UCSD-AML1 (cell line): ENCODE results near the gene CYP27C1.
"Not testable (repeated sequence)": the region's sequence is repeated elsewhere in the genome, so short reads cannot be mapped to it uniquely, and the experiment has no call there.

Experiments
- DNase-seq: peaks from one replicate; lab custom pipeline; 2025; ENCODE audit not compliant: unreplicated experiment; lab: John Stamatoyannopoulos, UW

Gene CYP27C1

DNA sequence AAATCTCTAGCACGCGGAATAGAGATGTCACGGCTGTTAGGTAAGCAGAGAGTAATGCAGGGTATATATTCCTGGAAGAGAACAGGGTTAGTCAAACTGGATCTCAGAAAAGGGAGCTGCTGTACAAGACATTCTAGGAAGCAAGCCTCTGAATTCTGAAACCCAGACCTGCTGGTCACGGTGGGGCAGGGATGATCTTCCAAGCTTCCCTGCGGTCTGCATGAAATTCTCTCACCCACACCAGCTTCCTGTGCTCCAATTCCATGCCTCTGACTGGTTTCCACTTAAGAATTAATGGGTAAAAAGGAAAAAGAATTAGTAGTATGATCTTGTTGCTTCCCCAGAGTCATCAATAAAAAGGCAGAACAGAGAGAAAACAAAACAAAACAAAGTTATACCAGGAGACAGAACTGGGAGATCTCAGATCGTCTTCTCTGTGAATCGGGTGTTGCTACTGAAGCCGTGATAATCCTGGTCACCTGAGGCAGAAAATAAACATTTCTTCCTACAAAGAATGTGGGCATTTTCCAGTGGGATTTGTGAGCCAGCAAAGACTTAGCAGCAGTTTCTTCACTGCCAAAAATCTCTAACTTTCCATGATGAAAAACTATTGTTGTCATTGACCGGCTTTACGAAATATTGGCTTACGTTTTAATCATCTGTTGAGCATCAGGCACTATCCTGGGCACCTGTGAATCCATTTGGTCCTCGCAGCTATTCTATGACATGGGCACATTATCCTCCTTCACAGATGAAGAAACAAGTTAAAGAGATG lies 5.3 kb upstream of the CYP27C1 start:
- DNase-seq: no peak

DNA sequence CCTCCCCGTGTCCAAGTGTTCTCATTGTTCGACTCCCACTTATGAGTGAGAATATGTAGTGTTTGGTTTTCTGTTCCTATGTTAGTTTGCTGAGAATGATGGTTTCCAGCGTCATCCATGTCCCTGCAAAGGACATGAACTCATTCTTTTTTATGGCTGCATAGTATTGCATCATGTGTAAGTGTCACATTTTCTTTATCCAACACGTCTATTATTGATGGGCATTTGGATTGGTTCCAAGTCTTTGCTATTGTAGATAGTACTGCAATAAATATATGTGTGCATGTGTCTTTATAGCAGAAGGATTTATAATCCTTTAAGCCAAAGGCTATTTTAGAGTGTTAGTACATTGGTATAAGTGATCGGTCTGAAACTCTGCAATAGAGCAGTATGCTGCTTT lies 4.0 kb upstream of the CYP27C1 start:
- not testable (repeated sequence) for DNase-seq

- no peak for DNase-seq
Measured at GRCh38 chr2:127220768-127221527, 849 bp upstream of the CYP27C1 start.

DNA sequence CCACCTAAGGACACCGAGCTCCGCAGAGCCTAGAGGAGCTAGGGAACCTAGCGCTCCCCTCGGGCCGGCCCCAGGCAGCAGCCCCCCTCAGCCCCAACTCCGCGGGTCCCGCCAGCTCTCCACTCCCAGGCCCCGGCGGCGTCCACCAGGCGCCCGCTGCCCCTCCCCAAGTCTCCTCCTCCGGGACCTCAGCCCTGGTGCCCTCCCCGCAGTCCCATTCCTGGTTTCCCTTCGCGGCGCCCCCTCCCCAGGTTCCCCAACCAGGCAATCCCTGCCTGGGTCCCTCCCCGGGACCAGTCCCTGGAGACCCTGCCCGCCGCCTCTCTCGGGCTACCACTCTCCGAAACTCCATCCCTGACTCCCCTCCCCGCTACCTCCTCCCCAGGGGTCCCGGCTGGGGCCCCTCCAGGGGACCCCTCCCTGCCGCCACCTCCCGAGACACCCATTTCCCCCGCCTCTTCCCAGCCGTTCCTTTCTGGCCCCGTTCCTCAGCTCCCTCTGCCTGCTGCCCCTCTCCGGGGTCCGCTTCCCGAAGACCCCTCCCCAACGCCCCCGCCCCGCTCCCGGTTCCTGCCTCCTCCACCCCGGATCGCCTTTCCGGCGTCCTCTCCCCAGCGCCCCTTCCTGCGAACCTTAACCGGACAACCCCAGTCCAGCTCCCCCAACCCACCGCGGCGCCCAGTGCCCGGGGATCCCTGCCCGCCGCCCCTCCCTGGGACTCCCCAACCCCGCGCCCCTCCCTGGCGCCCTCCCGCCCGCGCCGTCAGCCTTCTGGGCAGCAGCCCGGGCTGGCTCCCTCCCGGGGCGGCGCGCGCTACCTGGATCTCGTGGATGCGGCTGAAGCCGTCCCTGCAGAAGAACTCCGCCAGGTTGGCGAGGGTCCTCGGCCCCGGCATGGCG lies 678 bp downstream of the CYP27C1 start:
- no peak for DNase-seq

- no peak for DNase-seq
Measured at GRCh38 chr2:127218812-127219170, 1.3 kb downstream of the CYP27C1 start.

DNA sequence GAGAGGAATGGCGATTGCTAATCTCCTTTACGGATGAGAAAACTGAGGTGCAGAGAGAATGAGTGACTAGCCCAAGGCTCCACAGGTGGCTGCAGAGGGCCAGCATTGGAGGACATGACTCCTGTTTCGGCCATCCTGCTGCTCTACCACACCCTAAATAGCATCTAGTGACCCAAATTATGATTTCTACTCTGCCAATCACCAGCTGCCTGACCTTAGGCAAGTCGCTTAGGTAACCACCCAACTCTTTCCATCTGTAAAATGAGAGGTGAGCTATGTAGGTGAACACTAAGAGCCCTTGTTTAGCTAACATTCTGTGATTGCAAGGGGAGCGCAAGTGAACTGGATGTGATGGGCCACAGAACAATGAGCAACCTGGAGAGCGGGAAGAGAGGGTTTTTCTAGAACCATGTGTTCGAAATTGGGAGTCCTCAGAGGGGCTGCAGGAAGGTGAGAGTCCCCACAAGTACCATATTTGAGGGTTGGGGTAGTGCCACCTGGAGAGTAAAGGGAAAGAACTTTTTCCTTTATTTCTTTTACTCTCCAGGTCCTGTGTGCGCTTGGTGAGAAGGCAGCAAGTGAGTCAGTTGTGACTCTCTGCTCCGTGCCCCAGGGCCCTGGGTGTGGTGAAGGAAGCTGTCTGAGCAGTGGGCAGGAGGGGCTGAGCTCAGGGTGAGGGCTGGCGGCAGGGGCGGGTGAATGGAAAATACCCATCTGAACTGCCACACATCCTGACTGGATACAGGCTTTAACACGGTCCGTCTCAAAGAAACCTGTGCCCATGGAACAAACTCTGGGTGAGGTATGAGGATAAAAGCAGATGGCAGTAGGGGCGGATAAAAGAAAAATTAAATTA lies 2.4 kb downstream of the CYP27C1 start:
- DNase-seq: no peak

DNA sequence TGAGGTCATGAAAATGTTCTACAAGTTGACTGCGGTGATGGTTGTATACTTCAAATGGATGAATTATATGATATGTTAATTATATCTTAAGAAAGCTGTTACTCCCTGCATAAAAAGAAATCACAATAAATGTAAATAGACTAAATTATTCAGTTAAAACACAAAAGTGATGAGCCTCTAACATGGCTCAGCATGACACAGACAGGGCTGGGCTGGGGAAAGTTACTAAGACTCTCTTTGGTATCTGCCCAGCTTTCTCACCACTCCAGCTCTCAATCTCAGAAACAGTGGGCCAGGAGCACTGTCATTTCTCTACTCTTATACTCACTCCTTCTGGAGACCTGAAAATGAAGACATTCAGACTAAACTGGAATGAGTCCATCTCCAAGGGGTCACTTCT lies 3.5 kb downstream of the CYP27C1 start:
- no peak for DNase-seq

DNA sequence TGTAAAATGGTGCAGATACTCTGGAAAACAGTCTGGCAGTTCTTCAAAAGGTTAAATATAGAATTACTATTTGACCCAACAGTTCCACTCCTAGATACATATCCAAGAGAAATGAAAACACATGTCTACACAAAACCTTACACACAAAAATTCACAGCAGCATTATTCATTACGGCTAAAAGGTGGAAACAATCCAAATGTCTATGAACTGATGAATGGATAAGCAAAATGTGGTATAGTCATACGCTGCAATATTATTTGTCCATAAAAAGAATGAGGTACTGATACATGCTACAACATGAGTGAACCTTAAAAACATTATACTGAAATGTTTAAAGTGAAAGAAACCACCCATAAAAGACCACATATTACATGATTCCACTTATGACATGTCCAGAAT lies 4.0 kb downstream of the CYP27C1 start:
- DNase-seq: no peak

DNA sequence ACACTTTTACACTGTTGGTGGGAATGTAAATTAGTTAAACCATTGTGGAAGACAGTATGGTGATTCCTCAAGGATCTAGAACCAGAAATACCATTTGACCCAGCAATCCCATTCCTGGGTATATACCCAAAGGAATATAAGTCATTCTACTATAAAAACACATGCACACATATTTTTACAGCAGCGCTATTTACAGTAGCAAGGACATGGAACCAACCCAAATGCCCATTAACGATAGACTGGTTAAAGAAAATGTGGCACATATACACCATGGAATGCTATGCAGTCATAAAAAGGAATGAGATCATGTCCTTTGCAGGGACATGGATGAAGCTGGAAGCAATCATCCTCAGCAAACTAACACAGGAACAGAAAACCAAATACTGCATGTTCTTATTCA lies 5.9 kb downstream of the CYP27C1 start:
- not testable (repeated sequence) for DNase-seq

GRCh38 chr2:127208313-127208712 lies 11.8 kb downstream of the CYP27C1 start:
- no peak for DNase-seq

- no peak for DNase-seq
Measured at GRCh38 chr2:127205218-127206125, 14.6 kb downstream of the CYP27C1 start.

- no peak for DNase-seq
Measured at GRCh38 chr2:127201452-127201851, 18.6 kb downstream of the CYP27C1 start.

GRCh38 chr2:127200962-127201361 lies 19.1 kb downstream of the CYP27C1 start:
- DNase-seq: no peak

DNA sequence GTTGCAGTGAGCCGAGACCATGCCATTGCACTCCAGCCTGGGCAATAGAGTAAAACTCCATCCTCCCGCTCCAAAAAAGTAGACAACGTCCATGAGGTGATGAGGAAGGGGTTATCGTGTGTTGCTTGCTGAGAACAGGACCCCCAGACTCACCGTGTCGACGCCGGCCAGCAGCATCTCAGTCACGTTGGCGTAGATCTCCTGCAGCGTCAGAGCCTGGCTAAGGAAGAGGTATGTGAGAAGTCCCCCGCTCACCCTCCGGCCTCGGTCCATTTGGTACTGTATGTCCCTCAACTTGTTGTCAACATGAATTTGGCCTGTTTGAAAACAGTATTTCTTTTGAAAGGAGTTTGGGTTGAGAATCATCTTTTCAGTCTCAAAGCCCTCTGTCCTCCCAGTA lies 20.9 kb downstream of the CYP27C1 start:
- DNase-seq: no peak

DNA sequence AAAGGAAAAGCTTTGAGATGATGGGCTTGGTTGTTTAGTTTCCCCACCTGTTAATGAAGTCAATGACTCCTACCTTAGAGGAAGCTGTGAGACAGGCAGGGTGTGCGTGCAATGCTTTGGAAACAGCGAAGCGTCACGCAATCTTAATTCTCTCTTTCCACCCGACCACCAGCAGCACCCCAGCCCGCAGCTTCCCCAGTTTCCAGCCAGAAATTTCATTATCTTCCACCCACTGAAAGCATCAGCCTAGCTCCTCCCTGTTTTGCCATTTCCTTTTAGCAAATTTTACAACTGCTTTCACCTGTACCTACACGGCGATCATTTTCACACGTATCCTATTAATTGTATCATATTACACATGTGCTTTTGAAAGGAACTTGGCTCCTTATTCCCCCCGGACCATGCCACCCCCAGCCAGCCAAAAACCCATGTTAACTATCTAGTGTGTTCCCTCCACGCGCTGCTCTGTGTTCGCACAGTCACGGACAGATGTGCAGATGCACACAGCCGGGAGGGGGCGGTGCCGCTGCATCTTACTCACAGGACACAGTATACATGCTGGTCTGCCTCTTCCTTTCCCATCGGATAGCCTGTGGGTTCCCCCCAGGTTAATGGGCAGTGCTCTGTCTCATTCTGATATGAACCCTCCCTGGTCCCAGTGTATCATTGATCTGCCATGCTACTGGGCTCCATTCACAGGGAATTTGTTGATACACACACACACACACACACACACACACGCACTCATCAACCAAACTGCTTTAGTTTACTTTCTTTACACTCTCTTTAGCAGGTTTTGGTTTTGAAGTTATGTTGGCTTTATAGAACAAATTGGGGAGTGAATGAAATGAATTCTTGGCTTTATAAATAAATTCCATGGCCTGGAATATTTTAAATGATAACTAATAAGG lies 22.4 kb downstream of the CYP27C1 start:
- DNase-seq: peak; percentile 80

DNA sequence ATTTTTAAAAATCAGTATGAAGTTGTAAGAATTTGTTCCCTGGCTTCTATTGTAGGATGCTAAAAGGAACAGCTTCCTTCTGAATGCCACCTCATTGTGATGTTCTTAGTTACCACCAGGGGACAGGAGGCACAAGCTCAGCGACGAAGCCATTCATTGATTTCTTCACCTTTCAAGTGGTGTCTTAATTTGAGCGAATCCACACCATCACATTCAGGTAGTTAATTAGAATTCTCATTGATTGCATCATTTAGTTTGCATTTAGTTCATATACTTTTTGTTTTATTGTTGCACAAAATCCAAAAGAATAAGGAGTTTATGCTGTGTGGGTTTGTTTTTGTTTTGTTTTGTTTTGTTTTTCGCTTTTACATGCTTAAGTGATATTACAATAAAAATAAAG lies 23.1 kb downstream of the CYP27C1 start:
- DNase-seq: no peak

GRCh38 chr2:127196549-127196948 lies 23.6 kb downstream of the CYP27C1 start:
- no peak for DNase-seq
